COLO829 (cell line): ENCODE measurements around the gene DDB1.
"Not testable (repeated sequence)": the region's sequence is repeated elsewhere in the genome, so short reads cannot be mapped to it uniquely, and the experiment has no call there.

Experiments used
- DNase-seq: peaks from one replicate; pipeline ENCODE4 v3.0.0; 2012; ENCODE audit warnings: low spot score

The DDB1 gene

GRCh38 chr11:61267437-61267841, 65.5 kb downstream of the DDB1 start:
- no peak for DNase-seq

- no peak for DNase-seq
Observed at GRCh38 chr11:61266602-61267001, 66.3 kb downstream of the DDB1 start.

DNA sequence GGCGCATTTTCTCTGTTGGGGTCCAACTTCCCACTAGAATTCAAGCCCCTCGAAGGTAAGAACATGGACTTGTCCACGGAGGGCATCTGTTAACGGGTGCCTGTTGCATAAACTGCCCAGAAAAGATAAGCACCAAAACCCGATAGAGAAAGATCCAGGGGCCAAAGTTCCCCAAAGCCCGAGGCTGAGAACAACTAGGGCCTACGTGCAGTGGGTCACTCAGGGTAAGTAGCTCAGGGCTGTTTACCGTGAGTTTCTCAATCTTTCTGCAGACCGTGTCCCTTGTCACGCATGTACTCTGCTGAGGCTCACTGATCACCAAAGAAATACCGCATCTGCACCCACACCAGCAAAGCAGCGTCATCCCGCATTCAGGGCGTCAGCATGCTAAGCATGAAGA, 67.5 kb downstream of the DDB1 start:
- DNase-seq, result no peak

DNA sequence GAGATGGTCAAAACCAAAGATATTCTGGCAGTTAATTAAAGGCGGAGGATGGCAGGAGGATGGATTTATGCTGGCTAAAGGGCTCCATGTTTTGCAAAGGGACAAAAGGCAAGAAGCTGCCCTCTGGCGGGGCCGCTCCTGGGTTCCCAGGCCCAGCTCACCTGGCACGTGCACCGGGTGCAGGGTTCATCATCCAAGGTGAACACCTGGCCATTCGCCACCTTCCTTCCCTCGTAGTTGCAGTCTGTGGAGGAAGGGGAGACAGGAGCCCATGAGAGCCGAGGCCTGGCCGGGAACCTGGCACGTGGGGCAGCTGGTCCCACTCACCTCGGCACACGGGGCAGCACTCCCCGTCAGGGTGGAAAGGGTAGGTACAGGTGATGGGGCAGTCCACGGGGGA, 68.1 kb downstream of the DDB1 start:
- DNase-seq, result no peak

DNA sequence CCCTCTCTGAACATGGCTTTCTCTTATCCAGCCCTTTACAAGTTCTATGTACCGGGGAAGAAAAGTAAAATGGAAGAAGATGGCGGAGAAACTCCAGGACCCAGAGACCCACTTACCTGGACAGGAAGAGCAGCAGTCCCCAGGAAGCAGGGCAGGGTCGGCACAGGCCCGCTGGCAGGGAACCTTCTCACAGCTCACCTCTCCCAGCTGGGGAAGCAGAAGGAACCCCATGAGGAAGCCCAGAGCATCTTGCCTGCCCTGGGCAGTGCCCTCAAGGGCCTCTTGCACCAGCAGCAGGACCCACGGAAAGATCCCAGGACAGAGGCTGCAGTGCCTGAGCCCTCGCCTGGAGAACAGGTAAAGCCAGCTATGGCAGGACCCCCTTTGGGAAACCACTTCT, 68.5 kb downstream of the DDB1 start:
- no peak for DNase-seq

- no peak for DNase-seq
Observed at GRCh38 chr11:61259363-61259762, 73.5 kb downstream of the DDB1 start.

DNA sequence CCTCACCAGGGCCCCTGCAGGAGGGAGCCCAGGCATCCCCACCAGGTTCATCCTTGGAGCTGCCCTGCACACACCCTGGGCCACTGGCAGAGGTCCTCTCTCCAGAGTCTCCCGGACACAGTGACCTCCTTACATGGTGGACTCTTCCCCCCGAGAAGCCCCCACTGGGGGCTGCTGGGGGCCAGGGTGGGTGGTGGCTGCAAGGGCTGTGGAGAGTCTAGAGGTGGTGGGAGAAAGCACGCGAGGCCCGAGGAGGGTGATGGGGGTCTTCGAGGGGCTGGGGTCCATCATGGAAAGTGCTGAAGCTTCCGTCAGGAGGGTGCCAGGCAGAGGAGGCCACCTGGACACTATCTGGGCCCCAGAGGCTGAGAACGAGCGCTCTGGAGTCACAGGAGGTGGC, 74.4 kb downstream of the DDB1 start:
- no peak for DNase-seq

- DNase-seq, result no peak
Observed at GRCh38 chr11:61256710-61257482, 76.0 kb downstream of the DDB1 start.

DNA sequence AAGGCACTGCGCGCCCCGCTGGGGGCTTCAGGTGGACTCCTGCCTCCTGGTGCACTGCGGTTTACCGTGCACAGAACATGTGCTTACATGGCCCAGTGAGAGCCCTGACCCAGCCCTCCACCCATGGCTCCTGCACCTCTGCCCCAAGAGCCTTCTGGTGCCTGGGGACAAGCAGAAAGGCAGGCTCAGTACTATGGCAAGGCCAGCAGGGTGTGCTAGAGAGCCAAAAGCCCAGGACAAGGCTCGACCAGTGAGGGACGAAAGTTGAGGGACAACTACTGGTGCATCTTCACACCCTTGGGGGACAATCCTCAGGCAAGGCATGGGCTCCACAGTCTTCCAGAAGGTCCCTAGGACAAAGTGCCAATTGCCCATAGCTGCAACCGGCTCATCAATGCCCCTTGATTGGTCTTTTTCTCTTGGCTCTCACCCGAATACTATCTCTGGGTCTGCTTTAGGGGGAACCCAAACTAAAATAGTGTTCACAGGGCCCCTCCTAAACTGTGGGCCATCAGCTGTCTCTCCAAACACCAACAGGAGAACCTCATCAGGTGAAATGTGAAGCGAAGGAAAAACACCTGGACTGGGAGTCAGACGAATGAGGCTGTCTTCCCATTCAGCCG, 78.4 kb downstream of the DDB1 start:
- DNase-seq, result peak; percentile 84

GRCh38 chr11:61252332-61252731, 80.6 kb downstream of the DDB1 start:
- not testable (repeated sequence) for DNase-seq

GRCh38 chr11:61250796-61251765, 81.8 kb downstream of the DDB1 start:
- not testable (repeated sequence) for DNase-seq
